GM18498 (cell line): ENCODE data around the gene KPNA4.

Source experiments
- ATAC-seq: cut with Tn5 transposase; IDR thresholded peaks from one replicate; pipeline ENCODE4 v1.9.1; 2021; ENCODE audit warnings: mild to moderate bottlenecking, moderate library complexity; ENCODE audit not compliant: unreplicated experiment

The KPNA4 gene

GRCh38 chr3:160498202-160498601 is 67.2 kb downstream of the KPNA4 start:
- ATAC-seq = no peak

GRCh38 chr3:160490166-160490565 is 75.2 kb downstream of the KPNA4 start:
- no peak for ATAC-seq

- ATAC-seq = no peak
Measured at GRCh38 chr3:160486459-160486869, 78.9 kb downstream of the KPNA4 start.

GRCh38 chr3:160482796-160483195 is 82.6 kb downstream of the KPNA4 start:
- ATAC-seq = no peak

GRCh38 chr3:160481856-160482255 is 83.5 kb downstream of the KPNA4 start:
- no peak for ATAC-seq

GRCh38 chr3:160480931-160481330 is 84.4 kb downstream of the KPNA4 start:
- ATAC-seq = no peak

- no peak for ATAC-seq
Measured at GRCh38 chr3:160479376-160479775, 86.0 kb downstream of the KPNA4 start.

GRCh38 chr3:160478338-160478737 is 87.0 kb downstream of the KPNA4 start:
- ATAC-seq = no peak

- ATAC-seq = no peak
Measured at GRCh38 chr3:160477750-160478149, 87.6 kb downstream of the KPNA4 start.

- no peak for ATAC-seq
Measured at GRCh38 chr3:160475884-160476283, 89.5 kb downstream of the KPNA4 start.

- ATAC-seq = no peak
Measured at GRCh38 chr3:160475153-160475552, 90.2 kb downstream of the KPNA4 start.

GRCh38 chr3:160474416-160474838 is 90.9 kb downstream of the KPNA4 start:
- no peak for ATAC-seq

- no peak for ATAC-seq
Measured at GRCh38 chr3:160473978-160474377, 91.4 kb downstream of the KPNA4 start.

GRCh38 chr3:160473221-160473620 is 92.2 kb downstream of the KPNA4 start:
- ATAC-seq = no peak

- no peak for ATAC-seq
Measured at GRCh38 chr3:160472344-160472743, 93.0 kb downstream of the KPNA4 start.

GRCh38 chr3:160471892-160472291 is 93.5 kb downstream of the KPNA4 start:
- no peak for ATAC-seq

- ATAC-seq = no peak
Measured at GRCh38 chr3:160470181-160470580, 95.2 kb downstream of the KPNA4 start.

GRCh38 chr3:160464971-160465370 is 100.4 kb downstream of the KPNA4 start:
- no peak for ATAC-seq

- ATAC-seq = no peak
Measured at GRCh38 chr3:160464321-160464720, 101.0 kb downstream of the KPNA4 start.

GRCh38 chr3:160460033-160460432 is 105.3 kb downstream of the KPNA4 start:
- ATAC-seq = no peak

GRCh38 chr3:160459450-160459970 is 105.9 kb downstream of the KPNA4 start:
- no peak for ATAC-seq

- ATAC-seq = no peak
Measured at GRCh38 chr3:160458151-160458550, 107.2 kb downstream of the KPNA4 start.

GRCh38 chr3:160455846-160456245 is 109.5 kb downstream of the KPNA4 start:
- ATAC-seq = no peak
